Measurements from ENCODE around the gene STX18.
"Not testable (repeated sequence)": the region's sequence is repeated elsewhere in the genome, so short reads cannot be mapped to it uniquely, and the experiment has no call there.

STX18 gene

DNA sequence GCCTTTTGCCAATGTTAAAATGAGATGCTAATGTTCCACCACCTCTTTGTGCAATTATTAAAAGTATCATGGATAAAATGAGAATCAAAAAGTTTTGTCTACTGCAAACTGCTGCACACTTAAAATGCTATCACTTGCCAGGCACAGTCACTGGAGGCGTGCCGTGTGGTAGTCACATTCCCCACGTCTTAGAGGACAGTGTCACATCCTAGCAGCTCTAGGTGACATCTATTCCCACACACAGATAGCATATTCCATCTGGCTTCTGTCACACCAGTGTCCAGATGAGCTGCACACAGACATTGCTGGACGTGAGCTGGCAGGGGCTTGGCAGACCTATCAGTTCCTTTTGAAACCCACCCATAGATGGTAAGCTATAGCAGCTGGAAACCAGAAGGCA lies 107.9 kb downstream of the STX18 start:
- DNase-seq: no peak

DNA sequence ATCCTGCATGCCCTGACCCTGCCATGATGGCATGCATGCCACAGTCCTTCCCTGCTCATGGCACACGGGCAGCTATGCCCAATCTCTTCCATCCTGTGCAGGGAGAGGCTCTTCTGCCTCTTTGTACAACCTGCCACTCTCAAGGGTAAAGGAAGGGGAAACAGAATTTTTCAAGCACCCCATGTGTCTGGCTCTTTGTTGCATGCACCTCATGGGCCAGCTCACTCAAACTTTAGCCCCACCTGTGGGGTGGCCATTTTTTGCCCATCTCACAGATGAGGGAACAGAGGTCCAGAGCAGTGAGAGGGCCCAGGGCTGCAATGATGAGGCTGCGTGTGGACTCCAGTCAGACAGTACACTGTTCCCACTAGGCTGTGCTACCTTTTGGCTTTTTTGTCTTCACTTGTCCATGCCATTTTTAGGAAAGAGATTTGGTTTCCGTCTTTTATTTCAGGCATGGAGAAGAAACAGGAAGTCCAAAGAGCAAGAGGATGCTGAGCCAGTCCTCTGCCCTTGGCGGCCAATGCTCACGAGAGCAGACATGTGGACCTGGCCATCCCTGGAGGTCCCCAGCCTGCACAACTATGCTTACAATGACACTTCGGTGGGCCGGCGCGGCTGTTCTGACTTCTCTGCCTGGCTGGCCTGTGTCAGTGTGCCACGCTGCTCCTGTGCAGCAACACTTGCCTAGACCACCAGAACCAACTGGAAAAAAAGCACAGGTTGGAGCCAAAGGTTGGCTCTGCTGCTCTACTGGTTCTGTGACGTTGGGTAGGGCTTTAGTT lies 109.3 kb downstream of the STX18 start:
- no peak for DNase-seq

DNA sequence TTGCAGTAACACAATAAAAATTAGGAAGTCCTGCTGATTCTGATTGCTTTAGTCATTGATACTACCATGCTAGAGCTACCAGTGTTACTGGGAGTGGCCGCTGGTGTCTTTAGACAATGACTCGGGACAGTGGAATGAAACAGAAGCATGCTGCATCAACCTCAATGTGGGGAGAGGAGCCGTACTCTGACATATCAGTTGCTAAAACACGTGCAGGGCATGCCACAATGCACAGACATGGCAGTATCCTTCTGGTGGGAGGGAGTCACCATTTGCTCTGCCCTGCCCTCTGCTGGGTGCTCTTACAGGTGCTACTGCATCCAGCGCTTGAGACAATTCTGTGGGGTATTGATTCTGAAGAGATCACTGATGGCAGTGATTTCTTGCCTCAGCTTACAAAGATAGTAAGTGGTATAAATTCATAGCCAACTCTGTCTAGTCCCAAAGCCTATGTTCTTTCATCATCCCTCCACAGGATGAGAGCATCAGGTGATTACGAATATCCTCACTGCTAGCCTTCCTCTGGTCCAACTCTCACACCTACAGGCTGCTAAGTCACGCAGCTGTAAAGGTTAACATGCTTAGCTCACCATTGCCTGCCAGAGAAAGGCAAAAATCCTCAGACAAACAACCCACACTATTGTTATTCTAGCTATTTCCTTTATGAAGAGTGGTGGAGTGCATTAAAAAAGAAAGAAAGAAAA lies 111.2 kb downstream of the STX18 start:
- peak; percentile 34 for DNase-seq

DNA sequence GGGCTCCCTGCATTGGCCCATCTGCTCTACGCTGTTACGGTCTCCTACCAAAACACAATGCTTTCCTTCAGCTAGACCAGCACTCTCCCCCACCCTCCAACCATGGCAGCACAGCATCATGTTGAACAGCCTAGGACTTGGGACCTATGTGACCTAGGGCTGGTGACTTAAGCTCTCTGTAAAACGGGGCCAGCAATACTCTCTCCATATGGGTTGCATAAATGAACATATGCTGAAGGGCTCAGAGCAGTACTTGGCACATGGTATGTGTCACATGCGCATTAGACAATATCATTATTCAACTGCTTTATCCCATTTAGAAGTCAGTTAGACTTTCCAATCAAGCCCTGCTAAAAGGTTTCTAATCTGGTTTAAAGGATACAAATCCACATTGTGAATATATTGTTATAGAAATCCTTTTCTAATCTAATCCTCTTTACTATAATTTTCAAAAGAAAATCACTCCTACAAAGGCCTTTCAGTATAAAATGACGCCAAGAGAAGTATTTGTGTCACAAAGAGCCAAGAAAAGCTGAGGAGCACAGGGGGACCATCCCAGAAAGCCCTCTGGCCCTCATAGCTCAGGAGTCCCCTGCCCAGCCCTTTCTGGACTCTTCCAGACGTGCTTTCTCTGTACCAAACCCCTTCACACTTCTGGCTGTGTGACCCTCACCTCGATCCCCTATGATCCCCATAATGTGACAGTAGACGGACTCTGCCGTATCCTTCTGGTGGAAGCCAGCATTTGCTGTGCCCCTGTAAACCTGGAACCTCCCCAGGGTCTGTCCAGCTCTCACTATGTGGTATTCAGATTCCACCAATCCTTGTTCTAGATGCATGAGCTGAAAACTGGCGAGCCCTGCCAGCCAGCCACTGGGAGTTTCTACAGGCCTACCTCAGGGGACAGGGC lies 112.6 kb downstream of the STX18 start:
- no peak for DNase-seq

DNA sequence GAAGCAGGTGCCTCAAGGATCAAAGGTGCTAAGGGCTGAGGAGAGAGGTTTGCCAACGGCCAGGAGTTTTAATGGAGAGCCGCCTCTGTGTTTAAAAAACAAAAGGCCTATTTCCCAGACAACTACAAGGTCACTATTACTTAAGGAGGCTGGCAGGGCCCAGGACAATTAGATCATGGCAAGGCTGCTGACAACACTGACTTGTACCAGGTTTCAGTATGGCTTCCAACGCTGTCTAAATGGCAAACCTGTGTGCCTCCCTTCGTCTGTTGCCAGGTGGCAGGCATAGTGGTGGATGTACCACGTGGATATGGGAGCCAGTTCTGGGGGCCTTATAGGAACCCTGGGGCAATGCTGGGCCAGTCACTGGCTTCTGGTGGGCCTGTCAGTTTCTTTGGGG lies 114.0 kb downstream of the STX18 start:
- DNase-seq: no peak

DNA sequence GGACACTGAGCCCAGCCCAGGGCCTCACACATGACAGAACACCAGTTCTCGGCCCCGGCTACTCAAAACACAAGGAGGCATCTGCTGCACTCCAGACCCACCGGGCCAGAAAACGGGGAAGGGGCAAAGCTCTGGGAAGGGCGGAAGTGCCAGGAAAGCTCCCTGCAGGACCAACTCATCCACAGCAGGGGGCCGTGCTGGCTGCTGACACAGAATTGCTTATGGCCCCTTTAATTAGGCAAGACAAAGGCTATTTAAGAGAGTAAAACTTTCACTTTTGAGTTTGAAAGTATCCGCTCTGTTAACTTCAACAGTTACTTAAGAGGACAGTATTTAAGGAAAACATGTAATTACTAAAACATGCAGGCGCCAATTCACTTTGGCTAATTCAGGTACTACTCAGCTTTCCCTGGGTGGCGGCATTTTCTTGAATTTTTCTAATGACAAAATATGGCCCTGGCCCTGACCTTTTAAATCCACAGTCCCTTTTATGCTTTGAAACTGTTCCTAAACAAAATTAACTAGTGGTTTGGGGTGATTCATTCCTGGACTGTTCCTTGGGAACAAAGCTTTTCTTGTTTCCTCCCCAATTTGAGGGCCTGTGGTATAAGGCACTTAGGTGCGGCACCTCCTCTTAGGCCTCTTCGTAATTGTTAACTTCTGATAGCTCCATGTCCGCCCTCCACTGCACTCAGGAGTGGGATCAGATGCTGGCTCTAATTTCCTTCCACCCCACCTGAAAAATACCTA lies 114.6 kb downstream of the STX18 start:
- no peak for DNase-seq

DNA sequence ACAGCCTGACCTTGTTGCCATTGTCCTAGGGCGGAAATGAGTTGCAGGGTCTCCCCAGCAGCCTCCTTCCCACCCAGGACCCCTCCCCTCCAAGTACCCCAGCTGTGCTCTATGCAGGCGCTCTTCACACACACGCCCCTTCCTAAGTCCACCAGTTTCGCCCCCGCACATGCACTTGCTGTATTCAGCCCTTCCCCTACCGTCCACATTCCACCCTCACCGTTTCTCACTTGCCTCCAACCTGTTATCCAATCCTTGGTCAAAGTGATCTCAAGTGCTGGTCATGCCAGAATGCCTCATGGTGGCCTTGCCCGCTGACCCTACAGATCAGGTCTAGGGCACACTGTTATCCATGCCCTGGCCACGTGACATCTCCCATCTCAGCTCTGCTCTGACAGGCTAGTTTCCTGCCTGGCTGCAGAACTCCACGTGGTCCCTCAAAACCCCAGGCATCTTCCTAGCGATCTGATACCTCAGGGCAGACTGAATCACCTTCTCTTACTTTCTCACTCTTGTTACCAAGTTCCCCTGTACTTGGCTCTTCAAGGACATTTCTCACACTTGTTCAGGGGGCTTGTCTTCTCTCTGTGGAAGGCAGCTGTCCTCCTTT lies 115.2 kb downstream of the STX18 start:
- DNase-seq: no peak

DNA sequence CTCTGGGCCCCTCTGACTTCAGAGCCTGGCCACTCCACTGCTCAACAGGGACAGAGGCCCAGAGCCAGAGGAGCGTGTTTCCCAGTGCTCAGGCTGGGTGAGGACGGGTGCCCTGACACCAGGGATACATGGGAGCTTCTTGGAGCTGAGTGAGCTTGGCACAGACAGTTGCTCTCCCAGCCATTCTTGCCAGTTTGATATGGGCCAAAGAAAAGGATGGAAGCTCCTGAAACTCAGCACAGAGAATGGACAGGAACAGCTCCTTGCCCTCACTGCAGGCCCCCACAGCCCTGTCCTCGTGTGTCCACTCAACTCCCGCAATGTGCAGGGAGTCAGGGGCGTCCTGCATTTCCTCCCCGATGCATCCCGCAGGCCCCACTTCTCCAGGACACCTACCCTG lies 116.2 kb downstream of the STX18 start:
- no peak for DNase-seq

DNA sequence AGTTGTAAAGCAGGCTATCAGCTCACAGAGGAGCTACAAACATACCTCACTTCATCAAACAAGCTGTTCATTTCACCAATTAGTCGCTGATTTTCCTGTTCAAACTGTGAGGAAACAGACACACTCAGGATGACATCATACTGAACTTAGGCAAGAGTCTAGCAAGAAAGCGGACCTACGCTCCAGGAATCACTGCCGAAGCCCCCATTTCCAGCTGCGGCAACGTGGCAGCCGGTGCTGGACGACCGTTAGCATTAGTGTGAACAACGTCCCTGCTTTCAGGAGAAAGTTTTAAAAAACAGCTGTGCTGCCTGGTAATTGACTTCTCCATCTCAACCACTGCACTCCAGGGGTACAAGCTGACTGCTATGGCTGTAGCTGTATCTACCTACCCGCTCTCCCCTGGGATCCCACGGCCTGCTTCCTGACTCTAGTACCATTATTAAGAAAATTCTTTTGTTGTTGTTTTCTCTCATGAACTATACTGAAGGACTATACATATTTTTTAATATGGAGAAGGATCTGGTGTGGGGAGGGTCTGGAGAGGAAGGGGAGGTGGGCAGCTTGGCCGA lies 116.6 kb downstream of the STX18 start:
- DNase-seq: no peak

DNA sequence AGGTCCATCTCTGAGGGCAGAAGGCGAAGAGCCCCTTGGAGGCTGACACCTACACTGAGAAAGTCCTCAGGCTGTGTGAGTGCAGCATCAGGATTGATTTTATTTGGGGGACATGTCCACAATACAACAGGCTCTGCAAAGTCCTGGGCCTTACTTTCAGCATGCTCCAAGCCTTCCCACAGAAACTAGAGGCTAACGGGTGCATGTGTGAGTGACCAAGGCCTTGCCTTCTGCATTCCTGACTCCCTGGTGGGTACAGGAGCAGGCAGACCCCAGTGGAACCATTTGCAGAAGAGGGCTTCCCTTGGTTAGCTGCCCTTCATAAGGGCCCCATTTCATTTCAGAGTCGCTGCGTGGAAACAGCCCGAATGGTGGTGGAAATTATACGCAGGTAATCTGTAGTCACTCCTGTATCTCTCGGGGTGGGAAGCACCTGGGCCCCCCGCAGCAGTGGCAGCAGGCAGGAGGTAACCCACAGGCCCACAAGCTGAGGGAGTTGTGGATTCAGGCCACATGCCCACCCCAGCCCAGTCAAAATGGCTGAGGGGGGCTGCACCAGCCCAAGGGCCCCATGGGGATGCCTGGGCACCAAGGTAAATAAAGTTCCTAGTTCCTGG lies 117.2 kb downstream of the STX18 start:
- no peak for DNase-seq

DNA sequence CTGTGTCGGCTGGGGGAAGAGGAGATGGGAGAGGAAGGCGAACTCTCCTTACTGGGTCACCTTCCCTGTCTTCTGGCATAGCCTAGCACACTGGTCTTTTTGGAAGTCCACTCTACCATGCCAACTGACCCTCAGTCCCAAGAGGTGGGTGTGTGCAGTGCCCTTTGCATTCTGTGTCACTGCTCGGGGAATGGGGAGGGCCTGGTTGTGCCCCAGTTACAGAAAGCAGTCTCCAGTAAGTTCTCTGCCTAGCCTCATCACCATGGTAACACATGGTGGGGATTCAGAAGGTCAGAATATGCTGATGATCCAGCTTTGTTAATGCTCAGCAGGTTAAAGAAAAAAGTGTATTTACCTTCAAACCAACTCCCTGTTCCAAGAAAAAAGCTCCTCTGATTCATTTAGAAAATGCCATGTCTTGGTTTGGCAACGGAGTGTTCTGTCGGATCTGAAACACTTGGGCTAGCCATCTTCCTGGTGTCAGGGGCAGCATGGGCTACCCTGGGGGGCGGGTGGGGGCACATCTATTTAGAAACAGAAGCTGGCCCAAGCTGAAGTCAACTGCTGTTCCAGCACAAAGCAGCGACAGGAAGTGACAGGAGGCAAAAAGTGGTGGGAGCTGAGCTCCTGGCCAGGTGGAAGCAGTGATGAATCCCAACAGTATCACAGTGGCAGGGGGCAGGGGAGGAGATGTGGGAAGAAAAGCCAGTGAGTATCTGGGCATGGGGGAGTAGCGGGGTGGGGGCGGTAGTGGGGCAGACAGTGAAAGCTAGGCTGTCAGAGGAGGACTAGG lies 117.9 kb downstream of the STX18 start:
- no peak for DNase-seq

DNA sequence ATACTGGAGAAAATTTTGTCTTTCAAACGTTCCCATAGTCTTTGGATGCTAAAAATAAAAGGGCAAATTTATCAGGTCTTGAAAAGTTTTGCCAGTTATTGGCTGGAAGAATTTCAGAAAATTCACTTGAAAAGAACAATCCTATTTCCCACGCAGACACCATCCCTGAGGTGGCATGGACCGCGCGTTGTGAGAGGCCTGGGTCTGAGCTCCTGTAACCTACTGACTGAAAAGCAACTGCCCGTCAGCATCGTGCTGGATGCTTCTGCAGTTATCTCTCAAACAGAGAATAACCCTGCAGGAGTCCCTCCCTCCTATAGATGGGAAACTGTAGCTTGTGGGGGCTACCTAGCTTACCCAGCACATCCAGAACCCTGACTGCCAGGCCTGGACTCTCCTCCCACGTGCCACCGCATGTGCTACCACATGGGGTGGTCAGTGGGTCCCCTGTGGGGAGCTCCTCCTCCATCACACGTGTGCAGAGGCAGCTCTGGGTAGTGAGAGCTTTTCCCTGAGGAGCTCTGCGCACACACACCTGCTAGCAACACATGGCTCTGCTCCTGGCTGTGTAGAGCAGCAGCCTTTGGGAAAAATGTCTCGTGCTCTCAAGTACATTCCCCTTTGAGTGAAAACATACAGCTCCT lies 118.9 kb downstream of the STX18 start:
- DNase-seq: no peak

DNA sequence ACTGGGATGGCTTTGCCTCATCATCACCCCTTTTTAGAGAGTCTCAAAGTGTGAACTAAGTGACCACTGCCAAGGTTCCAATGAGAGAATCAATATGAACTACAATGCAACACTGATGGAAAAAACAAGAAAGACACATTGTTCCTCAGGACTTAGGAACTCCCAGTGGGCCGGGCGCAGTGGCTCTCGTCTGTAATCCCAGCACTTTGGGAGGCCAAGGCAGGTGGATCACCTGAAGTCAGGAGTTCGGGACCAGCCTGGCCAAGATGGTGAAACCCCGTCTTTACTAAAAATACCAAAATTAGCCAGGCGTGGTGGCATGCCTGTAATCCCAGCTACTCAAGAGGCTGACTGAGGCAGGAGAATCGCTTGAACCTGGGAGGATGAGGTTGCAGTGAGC lies 119.7 kb downstream of the STX18 start:
- DNase-seq: not testable (repeated sequence)

DNA sequence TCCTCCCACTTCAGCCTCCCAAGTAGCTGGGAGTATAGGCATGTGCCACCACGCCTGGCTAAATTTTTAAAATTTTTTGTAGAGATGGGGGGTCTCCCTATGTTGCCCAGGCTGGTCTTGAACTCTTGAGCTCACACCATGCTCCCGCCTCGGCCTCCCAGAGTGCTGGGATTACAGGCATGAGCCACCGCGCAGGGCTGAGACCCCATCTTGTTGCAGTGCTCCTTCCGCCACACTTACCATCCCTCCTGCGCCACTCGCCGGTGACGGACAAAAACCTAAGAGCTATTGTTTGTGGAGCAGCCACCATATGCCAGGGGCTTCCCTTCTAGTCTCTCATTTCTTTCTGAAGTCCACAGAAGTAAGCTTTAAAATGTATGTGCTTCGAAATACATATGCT lies 120.5 kb downstream of the STX18 start:
- no peak for DNase-seq

DNA sequence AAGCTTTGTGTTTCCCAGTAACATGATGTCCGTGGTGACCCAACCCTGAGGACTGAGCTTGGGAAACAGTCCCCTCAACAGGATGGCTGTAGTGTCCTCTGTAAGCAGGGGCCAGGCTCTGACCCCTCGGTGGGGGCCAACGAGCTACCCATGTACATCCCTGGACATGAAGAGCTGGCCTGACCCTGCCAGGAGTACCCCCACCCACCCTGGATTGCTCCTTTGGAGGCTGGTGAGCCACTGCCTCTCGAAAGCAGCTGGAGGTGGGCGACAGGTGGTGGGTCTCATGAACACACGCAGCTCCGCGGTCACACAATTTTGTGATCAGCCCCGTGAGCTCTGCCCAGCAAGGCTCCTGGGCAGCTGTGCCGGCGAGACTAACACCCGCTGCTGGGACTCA lies 121.4 kb downstream of the STX18 start:
- DNase-seq: no peak

DNA sequence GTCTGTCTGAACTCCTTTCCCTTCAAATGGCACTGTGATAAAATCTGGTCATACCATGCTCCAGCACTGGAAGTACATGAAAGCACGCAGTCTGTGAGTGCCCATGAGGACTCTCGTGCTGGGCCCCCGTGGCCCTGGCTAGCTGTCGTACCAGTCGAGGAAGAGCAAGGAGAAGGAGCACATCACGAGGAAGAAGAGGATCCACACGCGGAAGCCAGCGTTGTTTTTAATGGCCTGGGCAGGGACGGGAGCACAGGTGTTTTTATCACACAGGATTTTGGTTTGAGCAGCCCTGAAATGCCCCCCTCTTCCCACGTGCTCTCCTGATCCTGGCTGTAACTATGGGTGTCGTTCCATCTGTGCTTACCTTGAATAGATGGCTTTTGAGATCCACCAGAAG lies 122.0 kb downstream of the STX18 start:
- no peak for DNase-seq

DNA sequence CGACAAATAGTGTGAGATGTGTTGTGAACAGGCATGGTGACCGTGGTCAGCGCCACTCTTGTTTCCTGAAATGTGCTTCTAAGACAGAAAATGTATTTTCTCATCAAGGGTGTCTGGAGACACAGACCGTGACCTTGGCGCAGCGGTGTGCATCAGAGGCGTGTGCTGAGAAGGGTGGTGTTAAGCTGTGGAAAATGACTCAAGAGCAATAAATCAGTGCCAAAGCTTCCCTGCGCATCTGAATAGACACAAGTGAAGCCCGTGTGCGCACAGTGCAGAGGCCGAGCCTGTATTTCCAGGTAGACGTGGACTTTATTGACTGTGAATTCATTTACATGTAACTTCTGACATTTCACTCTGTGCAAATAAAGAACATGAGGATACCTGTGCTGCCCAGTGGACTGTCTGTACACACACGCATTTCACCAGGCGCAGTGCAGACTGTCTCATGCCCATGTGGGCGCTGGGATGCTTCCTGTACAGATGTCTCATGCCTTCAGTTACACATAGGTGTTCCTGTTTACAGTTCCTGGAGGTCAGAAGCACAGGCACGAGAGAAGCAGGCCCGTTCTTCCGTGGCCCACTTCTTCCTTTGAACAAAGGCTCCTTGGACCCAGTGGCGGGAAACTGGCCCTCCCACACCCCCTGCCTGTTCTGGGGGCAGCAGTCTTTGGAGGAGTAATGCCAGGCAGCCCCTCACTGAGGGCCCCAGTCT lies 123.0 kb downstream of the STX18 start:
- no peak for DNase-seq

DNA sequence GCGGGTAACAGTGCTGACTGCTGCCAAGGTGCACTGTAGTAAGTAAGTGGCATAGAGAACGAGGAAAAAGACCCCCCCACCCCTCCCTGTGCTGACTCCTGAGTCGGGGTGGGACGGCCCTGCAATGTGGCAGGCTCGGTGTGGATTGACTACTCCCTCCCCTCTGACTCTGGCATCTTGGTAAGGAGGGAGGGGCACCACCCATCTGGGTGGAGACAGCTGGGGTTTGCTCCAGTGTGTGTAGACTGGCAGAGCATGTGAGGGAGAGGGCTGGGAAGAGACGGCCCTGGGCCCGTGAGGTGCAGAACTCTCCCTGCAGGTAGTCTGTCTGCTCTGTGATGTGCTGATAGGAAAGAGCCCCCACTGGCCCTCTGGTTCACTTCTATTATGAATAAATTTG lies 124.0 kb downstream of the STX18 start:
- DNase-seq: no peak

DNA sequence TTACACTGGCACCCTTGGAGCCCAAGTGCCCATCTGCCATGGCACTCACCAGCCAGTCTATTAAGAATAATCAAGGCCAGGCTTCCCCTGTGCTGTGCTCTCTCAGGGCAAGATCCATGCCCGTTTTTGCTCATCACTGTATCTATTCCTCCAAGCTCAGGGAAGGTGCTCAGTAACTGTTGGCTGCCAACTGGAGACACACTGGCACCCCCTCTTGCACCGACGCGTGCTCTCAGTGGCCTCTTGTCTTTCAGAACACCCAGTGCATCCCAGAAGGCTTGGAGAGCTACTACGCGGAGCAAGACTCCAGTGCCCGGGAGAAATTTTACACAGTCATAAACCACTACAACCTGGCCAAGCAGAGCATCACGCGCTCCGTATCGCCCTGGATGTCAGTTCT lies 124.9 kb downstream of the STX18 start:
- no peak for DNase-seq

Data from CD4-positive, alpha-beta T cell treated with Interferon gamma for 1 hour (primary cell).